HUES6 (cell line): ENCODE measurements around the gene L3MBTL1.

Source experiments
- H3K27ac ChIP-seq: 2 replicates; pipeline ENCODE4 v1.7.0; 2013; ENCODE audit warnings: low read depth, mild to moderate bottlenecking, low read length, inconsistent platforms
- H3K27me3 ChIP-seq: 2 replicates; pipeline ENCODE4 v1.6.1; 2013; ENCODE audit warnings: low read length; ENCODE audit not compliant: control insufficient read depth, insufficient read depth
- H3K36me3 ChIP-seq: 2 replicates; pipeline ENCODE4 v1.6.1; 2013; ENCODE audit warnings: low read length; ENCODE audit not compliant: control insufficient read depth, insufficient read depth
- H3K4me1 ChIP-seq: 2 replicates; pipeline ENCODE4 v1.6.1; 2013; ENCODE audit warnings: low read length; ENCODE audit not compliant: control insufficient read depth, insufficient read depth
- H3K4me3 ChIP-seq: 2 replicates; pipeline ENCODE4 v1.5.1; 2013; ENCODE audit warnings: low read depth, low read length
- H3K9ac ChIP-seq: one replicate; pipeline ENCODE4 v1.6.1; 2013; ENCODE audit warnings: mild to moderate bottlenecking, low read length
- H3K9me3 ChIP-seq: 2 replicates; pipeline ENCODE4 v1.6.1; 2013; ENCODE audit warnings: low read depth, low read length; ENCODE audit not compliant: control insufficient read depth, insufficient read depth

Gene L3MBTL1

DNA sequence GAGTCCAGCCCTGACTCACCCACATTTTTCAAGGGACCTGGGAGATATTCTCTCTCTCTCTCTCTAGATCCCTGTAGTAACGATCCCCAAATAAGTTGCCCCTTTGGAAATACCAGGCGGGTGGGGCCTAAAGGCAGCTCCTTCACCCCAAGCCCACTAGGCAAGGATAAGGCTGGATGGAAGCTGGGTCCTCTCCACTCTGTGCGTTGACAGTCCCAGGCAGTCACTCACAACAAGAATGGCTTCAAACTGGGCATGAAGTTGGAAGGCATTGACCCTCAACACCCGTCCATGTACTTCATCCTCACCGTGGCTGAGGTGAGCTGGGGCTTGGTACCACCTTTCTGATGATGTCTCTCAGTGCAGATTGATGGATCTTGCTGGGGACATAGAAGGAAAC lies 21.6 kb downstream of the L3MBTL1 start:
- Histone ChIP-seq H3K9ac (no peak overlapping the region), H3K4me3 (no peak overlapping the region), H3K27ac (no peak overlapping the region)

DNA sequence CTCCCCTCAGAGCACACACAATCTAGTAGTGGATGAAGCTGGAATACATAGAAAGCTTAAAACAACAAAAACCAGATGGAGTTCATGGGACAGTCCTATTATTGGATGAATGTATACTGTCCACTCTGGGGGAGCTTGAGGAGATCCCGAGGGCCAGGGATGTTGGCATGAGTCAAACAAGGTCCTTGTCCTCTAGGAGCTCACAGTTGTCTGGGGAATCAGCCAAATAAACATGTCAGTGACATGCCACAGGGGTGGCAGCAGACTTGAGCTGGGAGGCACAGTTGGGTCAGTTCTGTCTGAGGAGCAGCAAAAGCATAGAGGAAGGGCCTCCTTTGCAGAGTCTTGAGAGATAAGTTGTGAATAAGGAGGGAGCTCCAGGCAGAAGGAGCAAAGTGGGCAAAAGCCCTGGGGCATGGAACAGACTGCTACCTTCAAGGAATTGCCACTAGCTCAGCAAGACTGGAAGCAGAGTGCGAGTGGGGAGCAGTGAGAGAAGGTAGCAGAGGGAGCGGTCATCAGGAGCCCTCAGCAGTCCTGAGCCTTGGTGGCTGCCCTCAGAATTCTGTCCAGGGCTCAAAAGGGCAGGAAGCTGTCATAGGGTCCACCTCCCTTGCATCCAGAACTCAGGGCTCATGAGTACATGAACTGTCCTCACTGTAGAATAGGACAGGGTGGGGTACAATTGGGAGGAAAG lies 22.1 kb downstream of the L3MBTL1 start:
- Histone ChIP-seq H3K27me3 (no peaks in the 10 kb centered on the region), H3K4me3 (no peak overlapping the region), H3K4me1 (no peaks in the 10 kb centered on the region), H3K9me3 (no peaks in the 10 kb centered on the region), H3K36me3 (peaks cover 22% of the 10 kb centered on the region), H3K27ac (no peak overlapping the region), H3K9ac (no peak overlapping the region)

More for the DNA sequence above, 21.6 kb downstream of the L3MBTL1 start:
- Histone ChIP-seq H3K36me3 (peaks cover 16% of the 10 kb centered on the region; the same call in 1 of the 2 replicates), H3K9me3 (no peaks in the 10 kb centered on the region), H3K4me1 (no peaks in the 10 kb centered on the region), H3K27me3 (no peaks in the 10 kb centered on the region)

DNA sequence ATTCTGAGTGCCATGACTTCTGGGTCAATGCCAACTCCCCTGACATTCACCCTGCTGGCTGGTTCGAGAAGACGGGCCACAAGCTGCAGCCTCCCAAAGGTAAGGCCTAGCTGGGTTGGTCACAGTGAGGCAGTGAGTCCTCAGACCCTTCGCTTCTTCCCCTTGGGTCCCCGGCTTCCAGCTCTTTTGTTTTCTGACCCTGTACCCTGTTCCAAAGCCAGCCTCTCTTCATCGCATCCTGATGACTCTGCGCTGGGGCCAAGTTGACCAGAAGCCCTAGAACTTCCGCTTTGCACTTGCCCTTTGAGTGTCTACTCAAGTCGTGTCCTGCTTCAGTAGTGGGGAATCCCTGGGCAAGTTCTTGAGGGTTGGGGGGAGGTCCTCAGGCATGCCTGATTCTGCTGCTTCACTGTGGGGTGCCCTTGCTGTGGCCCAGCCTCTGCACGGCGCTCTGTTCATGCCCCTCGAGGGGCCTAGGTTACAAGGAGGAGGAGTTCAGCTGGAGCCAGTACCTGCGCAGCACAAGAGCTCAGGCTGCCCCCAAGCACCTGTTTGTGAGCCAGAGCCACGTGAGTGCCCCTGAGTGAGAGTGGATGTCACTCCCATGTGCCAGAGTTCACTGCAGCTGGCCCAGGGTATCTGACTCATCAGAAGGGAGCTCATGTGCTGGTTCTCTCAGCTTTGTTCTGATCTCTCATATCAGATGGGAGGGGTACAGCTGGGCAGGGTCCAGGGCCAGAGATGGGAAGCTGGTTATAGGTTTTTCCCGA lies 23.0 kb downstream of the L3MBTL1 start:
- H3K4me3 ChIP-seq = no peak overlapping the region
- H3K9ac ChIP-seq = no peak overlapping the region
- H3K4me1 ChIP-seq = no peaks in the 10 kb centered on the region
- no peaks in the 10 kb centered on the region for H3K9me3 ChIP-seq
- no peak overlapping the region for H3K27ac ChIP-seq
- peaks cover 31% of the 10 kb centered on the region for H3K36me3 ChIP-seq
- no peaks in the 10 kb centered on the region for H3K27me3 ChIP-seq

GRCh38 chr20:43531091-43531443 lies 23.6 kb downstream of the L3MBTL1 start:
- no peak overlapping the region for H3K9ac ChIP-seq
- no peak overlapping the region for H3K4me3 ChIP-seq
- peaks cover 36% of the 10 kb centered on the region for H3K36me3 ChIP-seq
- no peaks in the 10 kb centered on the region for H3K9me3 ChIP-seq
- no peaks in the 10 kb centered on the region for H3K4me1 ChIP-seq
- no peaks in the 10 kb centered on the region for H3K27me3 ChIP-seq
- H3K27ac ChIP-seq = no peak overlapping the region

DNA sequence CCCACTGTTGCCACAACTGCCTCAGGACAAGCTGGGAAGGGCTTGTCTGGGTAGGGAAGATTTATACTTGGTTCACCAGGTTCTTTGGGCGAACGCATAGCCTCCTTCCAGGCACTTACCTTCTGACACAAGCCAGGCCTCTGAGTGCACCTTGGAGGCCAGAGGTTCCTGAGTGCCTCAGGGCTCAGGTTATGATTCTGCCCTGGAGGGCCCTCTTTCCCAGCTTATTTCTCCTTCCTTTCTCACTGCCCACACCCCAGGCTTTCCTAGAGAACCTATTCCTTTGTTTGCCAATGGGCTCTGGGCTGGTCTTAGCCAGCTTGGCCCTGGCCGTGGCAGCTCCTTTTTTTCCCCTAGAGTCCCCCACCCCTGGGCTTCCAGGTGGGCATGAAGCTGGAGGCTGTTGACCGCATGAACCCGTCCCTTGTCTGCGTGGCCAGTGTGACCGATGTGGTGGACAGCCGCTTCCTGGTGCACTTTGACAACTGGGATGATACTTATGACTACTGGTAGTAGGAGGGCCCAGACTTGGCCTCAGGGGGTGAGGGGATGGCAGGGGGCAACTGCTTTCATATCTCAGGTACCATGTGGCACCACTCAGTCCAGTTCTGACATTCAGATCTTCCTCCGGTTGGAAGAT lies 25.0 kb downstream of the L3MBTL1 start:
- Histone ChIP-seq H3K27ac (no peak overlapping the region), H3K36me3 (peaks cover 38% of the 10 kb centered on the region), H3K4me1 (no peaks in the 10 kb centered on the region), H3K4me3 (no peak overlapping the region), H3K9me3 (no peaks in the 10 kb centered on the region), H3K9ac (no peak overlapping the region), H3K27me3 (no peaks in the 10 kb centered on the region)

- H3K4me1 ChIP-seq = no peaks in the 10 kb centered on the region
- peaks cover 43% of the 10 kb centered on the region for H3K36me3 ChIP-seq
- H3K9me3 ChIP-seq = no peaks in the 10 kb centered on the region
- H3K27ac ChIP-seq = no peak overlapping the region
- no peak overlapping the region for H3K4me3 ChIP-seq
- H3K27me3 ChIP-seq = no peaks in the 10 kb centered on the region
- H3K9ac ChIP-seq = no peak overlapping the region
Observed at GRCh38 chr20:43533060-43533459, 25.6 kb downstream of the L3MBTL1 start.

GRCh38 chr20:43534016-43534415 lies 26.5 kb downstream of the L3MBTL1 start:
- no peak overlapping the region for H3K27ac ChIP-seq
- no peak overlapping the region for H3K9ac ChIP-seq
- H3K4me1 ChIP-seq = no peaks in the 10 kb centered on the region
- H3K4me3 ChIP-seq = no peak overlapping the region
- H3K27me3 ChIP-seq = no peaks in the 10 kb centered on the region
- peaks cover 44% of the 10 kb centered on the region for H3K36me3 ChIP-seq
- H3K9me3 ChIP-seq = no peaks in the 10 kb centered on the region

DNA sequence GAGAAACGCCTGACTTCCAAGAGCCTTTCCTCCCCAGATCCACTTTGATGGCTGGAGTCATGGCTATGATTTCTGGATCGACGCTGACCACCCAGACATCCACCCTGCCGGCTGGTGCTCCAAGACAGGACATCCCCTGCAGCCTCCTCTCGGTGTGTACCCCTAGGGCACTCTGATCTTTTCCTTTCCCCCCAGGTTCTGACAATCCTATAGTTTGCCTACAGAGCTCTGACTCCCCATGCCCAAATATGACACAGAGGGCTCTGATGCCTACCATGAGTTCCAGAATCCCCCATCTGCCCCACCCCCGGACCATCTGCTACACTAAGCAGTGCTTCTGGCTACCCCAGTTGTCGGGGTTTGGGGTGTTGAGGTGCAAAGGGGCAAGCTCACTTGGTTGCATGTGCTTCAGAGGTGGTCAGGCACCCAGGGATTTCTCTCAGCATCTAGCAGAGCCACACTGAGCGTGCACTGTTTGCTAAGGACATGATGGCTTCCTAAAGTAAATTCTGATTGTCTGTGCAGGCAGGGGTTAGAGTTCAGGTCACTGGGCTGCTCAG lies 27.4 kb downstream of the L3MBTL1 start:
- H3K36me3 ChIP-seq = peaks cover 46% of the 10 kb centered on the region
- H3K27me3 ChIP-seq = no peaks in the 10 kb centered on the region
- no peak overlapping the region for H3K4me3 ChIP-seq
- no peaks in the 10 kb centered on the region for H3K4me1 ChIP-seq
- H3K9me3 ChIP-seq = no peaks in the 10 kb centered on the region
- no peak overlapping the region for H3K27ac ChIP-seq
- no peak overlapping the region for H3K9ac ChIP-seq

DNA sequence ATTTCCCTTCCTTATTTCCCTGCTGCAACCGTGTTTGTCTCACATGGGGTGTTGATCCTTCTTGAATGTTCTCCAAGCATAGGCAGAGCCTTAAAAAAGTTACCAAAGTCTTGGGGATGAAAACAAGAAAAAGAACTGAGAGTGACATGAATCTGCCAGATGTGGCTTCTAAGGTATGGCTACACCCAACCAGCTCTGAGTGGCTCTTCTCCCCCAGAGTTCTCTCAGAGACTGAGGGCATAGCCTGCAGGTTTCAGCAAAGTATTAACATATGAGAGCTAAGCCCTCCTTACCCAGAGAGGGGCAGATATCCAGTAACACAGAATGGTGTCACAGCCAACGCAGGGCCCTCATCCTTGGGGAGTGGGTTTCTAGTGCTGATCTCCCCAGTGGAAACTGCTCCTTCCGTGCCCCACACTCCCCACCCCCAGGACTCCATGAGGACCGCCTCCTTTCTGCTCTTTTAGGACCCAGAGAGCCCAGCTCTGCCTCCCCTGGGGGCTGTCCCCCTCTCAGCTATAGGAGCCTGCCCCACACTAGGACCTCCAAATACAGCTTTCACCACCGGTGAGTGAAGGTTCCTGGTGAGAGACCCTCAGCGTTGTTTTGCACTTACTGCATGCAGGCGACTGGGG lies 28.0 kb downstream of the L3MBTL1 start:
- H3K9me3 ChIP-seq = no peaks in the 10 kb centered on the region
- H3K9ac ChIP-seq = no peak overlapping the region
- no peak overlapping the region for H3K27ac ChIP-seq
- H3K4me1 ChIP-seq = no peaks in the 10 kb centered on the region
- no peaks in the 10 kb centered on the region for H3K27me3 ChIP-seq
- no peak overlapping the region for H3K4me3 ChIP-seq
- H3K36me3 ChIP-seq = peaks cover 52% of the 10 kb centered on the region

DNA sequence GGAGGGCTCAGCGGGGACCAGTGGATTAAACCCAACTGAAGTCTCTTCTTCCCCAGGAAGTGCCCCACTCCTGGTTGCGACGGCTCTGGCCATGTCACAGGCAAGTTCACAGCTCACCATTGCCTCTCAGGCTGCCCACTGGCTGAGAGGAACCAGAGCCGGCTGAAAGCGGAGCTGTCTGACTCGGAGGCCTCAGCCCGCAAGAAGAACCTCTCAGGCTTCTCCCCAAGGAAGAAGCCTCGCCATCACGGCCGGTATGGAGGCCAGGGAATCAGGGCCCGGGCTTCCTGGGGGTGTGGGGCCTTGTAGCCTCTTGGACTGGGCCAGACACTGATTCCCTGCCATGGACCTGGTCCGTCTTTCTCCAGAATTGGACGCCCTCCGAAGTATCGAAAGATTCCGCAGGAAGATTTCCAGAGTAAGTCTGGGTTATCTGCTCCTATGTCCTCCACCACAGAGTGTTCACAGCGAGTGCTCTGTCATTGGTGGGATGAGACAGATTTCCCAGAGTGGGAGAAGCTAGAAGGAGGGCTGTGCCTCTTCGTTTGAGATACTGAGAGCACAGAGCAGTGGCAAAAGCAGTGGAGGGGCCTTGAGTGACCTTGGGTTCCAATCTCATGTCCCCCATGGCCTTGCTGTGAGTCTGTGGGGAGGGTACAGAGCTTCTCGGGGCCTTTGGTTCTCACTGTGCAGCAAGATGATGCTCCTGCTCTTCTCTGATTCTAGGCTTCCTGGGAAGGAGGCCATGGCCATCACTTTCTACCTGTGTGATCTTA lies 28.7 kb downstream of the L3MBTL1 start:
- no peaks in the 10 kb centered on the region for H3K4me1 ChIP-seq
- no peaks in the 10 kb centered on the region for H3K27me3 ChIP-seq
- H3K27ac ChIP-seq = no peak overlapping the region
- H3K4me3 ChIP-seq = no peak overlapping the region
- no peak overlapping the region for H3K9ac ChIP-seq
- H3K9me3 ChIP-seq = no peaks in the 10 kb centered on the region
- H3K36me3 ChIP-seq = peaks cover 55% of the 10 kb centered on the region
